ENCODE measurements around the gene MAST4.
A peak's percentile ranks its signal among the peaks of the same experiment; 100 is the strongest.

The MAST4 gene

GRCh38 chr5:66960369-66961137, 364.4 kb downstream of the MAST4 start:
- DNase-seq (ENCODE audit: low spot score) = peak; percentile 52

- DNase-seq (ENCODE audit: low spot score) = no peak
Measured at GRCh38 chr5:66963559-66963971, 367.4 kb downstream of the MAST4 start.

GRCh38 chr5:66966439-66966838, 370.2 kb downstream of the MAST4 start:
- no peak for DNase-seq (ENCODE audit: low spot score)

- no peak for DNase-seq (ENCODE audit: low spot score)
Measured at GRCh38 chr5:66967102-66967501, 370.9 kb downstream of the MAST4 start.

GRCh38 chr5:66967826-66968262, 371.7 kb downstream of the MAST4 start:
- no peak for DNase-seq (ENCODE audit: low spot score)

GRCh38 chr5:66969484-66969883, 373.3 kb downstream of the MAST4 start:
- peak; percentile 40 for DNase-seq (ENCODE audit: low spot score)

- DNase-seq (ENCODE audit: low spot score) = no peak
Measured at GRCh38 chr5:66969963-66970362, 373.8 kb downstream of the MAST4 start.

GRCh38 chr5:66972004-66972403, 375.8 kb downstream of the MAST4 start:
- DNase-seq (ENCODE audit: low spot score) = no peak

- DNase-seq (ENCODE audit: low spot score) = no peak
Measured at GRCh38 chr5:66974256-66974655, 378.1 kb downstream of the MAST4 start.

GRCh38 chr5:66976108-66976507, 379.9 kb downstream of the MAST4 start:
- DNase-seq (ENCODE audit: low spot score) = no peak

- DNase-seq (ENCODE audit: low spot score) = no peak
Measured at GRCh38 chr5:66979738-66980137, 383.5 kb downstream of the MAST4 start.

GRCh38 chr5:66981266-66982055, 385.3 kb downstream of the MAST4 start:
- no peak for DNase-seq (ENCODE audit: low spot score)

GRCh38 chr5:66982056-66982387, 385.8 kb downstream of the MAST4 start:
- DNase-seq (ENCODE audit: low spot score) = no peak

- DNase-seq (ENCODE audit: low spot score) = no peak
Measured at GRCh38 chr5:66982470-66982869, 386.3 kb downstream of the MAST4 start.

- DNase-seq (ENCODE audit: low spot score) = no peak
Measured at GRCh38 chr5:66985417-66985816, 389.2 kb downstream of the MAST4 start.

- DNase-seq (ENCODE audit: low spot score) = no peak
Measured at GRCh38 chr5:66986009-66986408, 389.8 kb downstream of the MAST4 start.

- no peak for DNase-seq (ENCODE audit: low spot score)
Measured at GRCh38 chr5:66986534-66986933, 390.3 kb downstream of the MAST4 start.

- no peak for DNase-seq (ENCODE audit: low spot score)
Measured at GRCh38 chr5:66987126-66987525, 390.9 kb downstream of the MAST4 start.

- DNase-seq (ENCODE audit: low spot score) = no peak
Measured at GRCh38 chr5:66987540-66987939, 391.3 kb downstream of the MAST4 start.

- no peak for DNase-seq (ENCODE audit: low spot score)
Measured at GRCh38 chr5:66987949-66988838, 392.0 kb downstream of the MAST4 start.

GRCh38 chr5:66989286-66989685, 393.1 kb downstream of the MAST4 start:
- DNase-seq (ENCODE audit: low spot score) = no peak

- no peak for DNase-seq (ENCODE audit: low spot score)
Measured at GRCh38 chr5:66989781-66990180, 393.6 kb downstream of the MAST4 start.

Data from Ammon's horn (tissue), 1 donor.